HepG2 (cell line): ENCODE measurements around the gene IL1RAPL2. TPM values are rescaled to one million over a fixed set of nuclear protein-coding genes. Genes with fewer than 3 reads are reported as not detected.

Experiments used
- ATAC-seq: fragments of 200-7000 bp; cut with Tn5 transposase; 3 replicates; pipeline ENCODE4 v1.9.1; 2020; ENCODE audit warnings: mild to moderate bottlenecking, moderate library complexity
- BruUV-seq: library from RNA; stranded (reverse); fragments of 400-500 nt; replicated peaks from 2 replicates; lab custom pipeline; 2021; lab: Mats Ljungman, UMichigan
- CTCF ChIA-PET: fragments of 300-600 bp; formaldehyde crosslinking; extraction: SDS; loops from one replicate; lab custom pipeline; 2021; ENCODE audit warnings: low total read pairs, inconsistent platforms, low intra/inter-chr PET ratio; lab: Yijun Ruan, JAX
- POLR2A ChIA-PET: fragments of 350-600 bp; sonication (Branson Sonifier 250); formaldehyde crosslinking; loops from one replicate; lab custom pipeline; 2020; ENCODE audit warnings: antibody characterized with exemption, inconsistent platforms; lab: Yijun Ruan, JAX
- DNase-seq: peaks from one replicate; pipeline ENCODE4 v3.0.0-alpha.2; 2015; ENCODE audit warnings: low spot score
- FAIRE-seq: peaks from 3 replicates; lab custom pipeline; 2011; peaks lifted over from hg19 to GRCh38; lab: Jason Lieb, UNC
- H2AFZ ChIP-seq: one replicate; pipeline ENCODE4 v1.6.1; 2011; ENCODE audit warnings: low read length, inconsistent platforms
- H3K27ac ChIP-seq: fragments of 300-600 bp; 3 replicates; pipeline ENCODE4 v1.8.0; 2011; ENCODE audit warnings: mixed run types, mild to moderate bottlenecking, mixed read lengths, low read length, inconsistent platforms; ENCODE audit not compliant: insufficient read depth; ENCODE audit errors: extremely low read length
- H3K27me3 ChIP-seq, 2 experiments: fragments of 200-600 bp in 1 of 2; 2 replicates in 1 of 2; 3 replicates in 1 of 2; pipeline versions ENCODE4 v1.6.0 to v1.8.0; 2011; ENCODE audit warnings: low read length in 2 of 2, mild to moderate bottlenecking in 2 of 2, moderate library complexity in 2 of 2, inconsistent platforms in 1 of 2; ENCODE audit not compliant: insufficient read depth in 2 of 2, control insufficient read depth in 1 of 2
- H3K36me3 ChIP-seq, 2 experiments: fragments of 200-600 bp in 1 of 2; replicated peaks in 1 of 2; 2 replicates in 1 of 2; 3 replicates in 1 of 2; pipeline versions ENCODE4 v1.5.1 to v1.8.0; 2011; ENCODE audit warnings: low read length in 2 of 2, inconsistent platforms in 1 of 2; ENCODE audit not compliant: insufficient read depth in 2 of 2, control insufficient read depth in 1 of 2
- H3K4me1 ChIP-seq: 2 replicates; pipeline ENCODE4 v1.5.1; 2012; ENCODE audit warnings: low read length, inconsistent platforms; ENCODE audit not compliant: insufficient read depth
- H3K4me2 ChIP-seq: 2 replicates; pipeline ENCODE4 v1.6.0; 2011; ENCODE audit warnings: low read depth, low read length, inconsistent platforms
- H3K4me3 ChIP-seq, 3 experiments: fragments of 200-600 bp in 1 of 3; sonication (generic), shearing (Covaris generic) in 1 of 3; replicated peaks in 1 of 3; 2 replicates each; pipeline ENCODE4 v1.5.1; 2011 to 2016; ENCODE audit warnings: low read length in 3 of 3, inconsistent platforms in 2 of 3, low read depth in 2 of 3, mild to moderate bottlenecking in 2 of 3, control low read depth in 1 of 3, mixed read lengths in 1 of 3; ENCODE audit not compliant: insufficient read depth in 1 of 3
- H3K79me2 ChIP-seq: one replicate; pipeline ENCODE4 v1.6.1; 2011; ENCODE audit warnings: low read length, inconsistent platforms; ENCODE audit not compliant: insufficient read depth
- H3K9ac ChIP-seq: 2 replicates; pipeline ENCODE4 v1.6.0; 2011; ENCODE audit warnings: mild to moderate bottlenecking, low read depth, low read length, inconsistent platforms; ENCODE audit not compliant: insufficient read depth
- H3K9me3 ChIP-seq: 2 replicates; pipeline ENCODE4 v1.5.1; 2012; ENCODE audit warnings: mild to moderate bottlenecking, low read length
- H4K20me1 ChIP-seq: 2 replicates; pipeline ENCODE4 v1.6.0; 2011; ENCODE audit warnings: inconsistent platforms, mild to moderate bottlenecking, low read length, moderate library complexity; ENCODE audit not compliant: insufficient read depth
- ATF6 ChIP-seq: sonication (generic); formaldehyde crosslinking; conservative IDR thresholded peaks from 2 replicates; pipeline ENCODE4 v1.4.0; 2020; ENCODE audit warnings: missing genetic modification reagents
- ATRX ChIP-seq: sonication (generic); formaldehyde crosslinking; IDR thresholded peaks from 2 replicates; pipeline ENCODE4 v1.4.0; 2020; ENCODE audit warnings: missing genetic modification reagents, borderline replicate concordance
- FOXA1 ChIP-seq, 2 experiments: fragments of 450-650 bp in 1 of 2; sonication (generic) in 1 of 2; formaldehyde crosslinking in 1 of 2; IDR thresholded peaks; 2 replicates each; pipeline versions ENCODE4 v1.4.0 to v1.6.1; 2016 to 2020; ENCODE audit warnings: missing genetic modification reagents in 1 of 2
- MXD3 ChIP-seq: IDR thresholded peaks from 2 replicates; pipeline ENCODE4 v1.6.1; 2016; ENCODE audit warnings: mild to moderate bottlenecking, missing biosample characterization, missing genetic modification reagents
- NFIB ChIP-seq: sonication (generic); formaldehyde crosslinking; IDR thresholded peaks from 2 replicates; pipeline ENCODE4 v1.9.0; 2021; ENCODE audit warnings: missing genetic modification reagents, mild to moderate bottlenecking, borderline replicate concordance
- NR1H2 ChIP-seq: sonication (generic); formaldehyde crosslinking; IDR thresholded peaks from 2 replicates; pipeline ENCODE4 v1.8.1; 2022; ENCODE audit warnings: low read depth, missing genetic modification reagents, borderline replicate concordance
- PHF20 ChIP-seq: sonication (generic); formaldehyde crosslinking; IDR thresholded peaks from 2 replicates; pipeline ENCODE4 v1.5.0; 2020; ENCODE audit warnings: mild to moderate bottlenecking, missing genetic modification reagents
- PRMT3 ChIP-seq: sonication (generic); formaldehyde crosslinking; IDR thresholded peaks from 2 replicates; pipeline ENCODE4 v1.8.1; 2022; ENCODE audit warnings: low read depth, mild to moderate bottlenecking, moderate library complexity, missing genetic modification reagents, borderline replicate concordance
- YEATS4 ChIP-seq: sonication (generic); formaldehyde crosslinking; IDR thresholded peaks from 2 replicates; pipeline ENCODE4 v1.4.0; 2020; ENCODE audit warnings: missing genetic modification reagents, borderline replicate concordance
- ZBTB7A ChIP-seq: sonication (generic); formaldehyde crosslinking; IDR thresholded peaks from 2 replicates; pipeline ENCODE4 v1.8.0; 2022; ENCODE audit warnings: mild to moderate bottlenecking, missing genetic modification reagents
- ZFAT ChIP-seq: sonication (generic); formaldehyde crosslinking; conservative IDR thresholded peaks from 2 replicates; pipeline ENCODE4 v1.8.1; 2023; ENCODE audit warnings: missing genetic modification reagents, inconsistent platforms
- ZFP41 ChIP-seq: sonication (generic); formaldehyde crosslinking; IDR thresholded peaks from 2 replicates; pipeline ENCODE4 v1.4.0; 2020; ENCODE audit warnings: mild to moderate bottlenecking, missing genetic modification reagents, borderline replicate concordance
- ZHX2 ChIP-seq, 2 experiments: sonication (generic) in 1 of 2; formaldehyde crosslinking in 1 of 2; IDR thresholded peaks; 2 replicates each; pipeline versions ENCODE4 v1.6.1 to v1.9.0; 2014 to 2022; ENCODE audit warnings: antibody characterized with exemption in 1 of 2, borderline replicate concordance in 1 of 2, inconsistent platforms in 1 of 2, low read depth in 1 of 2, missing genetic modification reagents in 1 of 2
- ZNF20 ChIP-seq: sonication (generic); formaldehyde crosslinking; IDR thresholded peaks from 2 replicates; pipeline ENCODE4 v1.4.0; 2020; ENCODE audit warnings: mild to moderate bottlenecking, moderate library complexity, missing genetic modification reagents
- ZNF749 ChIP-seq: sonication (generic); formaldehyde crosslinking; IDR thresholded peaks from 2 replicates; pipeline ENCODE4 v1.8.0; 2022; ENCODE audit warnings: mild to moderate bottlenecking, missing genetic modification reagents, moderate library complexity, borderline replicate concordance
- ZNF83 ChIP-seq: sonication (generic); formaldehyde crosslinking; IDR thresholded peaks from 2 replicates; pipeline ENCODE4 v1.4.0; 2020; ENCODE audit warnings: missing genetic modification reagents, mild to moderate bottlenecking, borderline replicate concordance
- in situ Hi-C: cut with HindIII; loops from 2 replicates; pipeline ENCODE4 v1.10.0; 2017; ENCODE audit warnings: low pct_unique_long_range_greater_than_20kb; ENCODE audit not compliant: extremely low pct_ligation_motif_present
- intact Hi-C: fragments of 100-400 bp; cut with micrococcal nuclease; formaldehyde crosslinking; loops from one replicate; pipeline ENCODE4 v1.10.0; 2022; ENCODE audit not compliant: unreplicated experiment
- polyA plus RNA-seq, 8 experiments: library from polyadenylated mRNA; depleted of rRNA in 3 of 8; stranded (reverse) in 7 of 8; unstranded in 1 of 8; fragments of >200 nt; fragmentation: Illumina TruSeq in 4 of 8; extraction: Trizol in 4 of 8; gene quantifications; 2 replicates each; pipeline versions ENCODE4 v1.2.1 to v1.2.3, GENCODE V29; 2011 to 2016; ENCODE audit warnings: low read depth in 4 of 8, missing spikeins in 1 of 8, mixed read lengths in 1 of 8; ENCODE audit not compliant: insufficient read depth in 1 of 8
- total RNA-seq, 5 experiments: library from RNA; depleted of rRNA; stranded (reverse); fragments of >200 nt; fragmentation: Illumina TruSeq; extraction: Trizol; gene quantifications; 2 replicates each; pipeline ENCODE4 v1.2.3, GENCODE V29; 2016; ENCODE audit warnings: low read depth in 1 of 5

The IL1RAPL2 gene
- total and polyA plus RNA-seq, 2 of the 13 experiments (the other 11 are each of a cell fraction or from before 2014, with no cell fraction given) = not detected

GRCh38 chrX:105471597-105471996, 905.6 kb downstream of the IL1RAPL2 start:
- ATAC-seq = no peak
- Histone ChIP-seq H3K4me1 (no peaks in the 10 kb centered on the region), H3K4me3 (no peak overlapping the region), H3K9ac (no peak overlapping the region), H3K36me3 (no peaks in the 10 kb centered on the region), H3K9me3 (no peaks in the 10 kb centered on the region), H3K79me2 (no peaks in the 10 kb centered on the region), H4K20me1 (no peaks in the 10 kb centered on the region), H3K4me2 (no peak overlapping the region), H2AFZ (no peak overlapping the region), H3K27me3 (no peaks in the 10 kb centered on the region), H3K27ac (no peak overlapping the region)
- in situ Hi-C loops = no loop called here
- no peak for FAIRE-seq
- DNase-seq = no peak
- CTCF ChIA-PET = no interaction called here
- POLR2A ChIA-PET = no interaction called here
- intact Hi-C loops = no loop called here
- BruUV-seq = no TSS peak
- no peak for TF ChIP-seq NR1H2
- no peak for TF ChIP-seq PRMT3 (CRISPR knock-in tag)
- no peak for TF ChIP-seq ZNF20 (CRISPR knock-in tag)
- TF ChIP-seq ZFP41 (CRISPR knock-in tag) = no peak
- no peak for TF ChIP-seq FOXA1 (IDR thresholded peaks at IDR 0.05)
- no peak for TF ChIP-seq FOXA1 (CRISPR knock-in tag; IDR thresholded peaks at IDR 0.05)
- TF ChIP-seq ZBTB7A = no peak
- no peak for TF ChIP-seq ZNF83 (CRISPR knock-in tag)
- no peak for TF ChIP-seq ZHX2 (IDR thresholded peaks at IDR 0.05; ENCODE audit: low read depth)
- no peak for TF ChIP-seq ZHX2 (CRISPR knock-in tag; IDR thresholded peaks at IDR 0.05; ENCODE audit: borderline replicate concordance)
- TF ChIP-seq ZFAT = no peak
- TF ChIP-seq ATRX (CRISPR knock-in tag) = no peak
- TF ChIP-seq ZNF749 (CRISPR knock-in tag) = no peak
- no peak for TF ChIP-seq PHF20 (CRISPR knock-in tag)
- no peak for TF ChIP-seq YEATS4
- TF ChIP-seq MXD3 = no peak
- no peak for TF ChIP-seq NFIB (CRISPR knock-in tag)
- TF ChIP-seq ATF6 (CRISPR knock-in tag) = no peak
